SH-SY5Y (cell line): ENCODE results near the gene NDST4.

Experiments used
- GATA2 ChIP-seq: IDR thresholded peaks from 2 replicates; pipeline ENCODE4 v1.6.1; 2011; ENCODE audit warnings: mild to moderate bottlenecking, low read depth, low read length
- GATA3 ChIP-seq: IDR thresholded peaks from 2 replicates; pipeline ENCODE4 v1.6.1; 2011; ENCODE audit warnings: low read depth, mild to moderate bottlenecking, low read length, moderate library complexity

- TF ChIP-seq GATA2 (no peak), GATA3 (no peak)
These were observed 115.7 kb downstream of the NDST4 start for GRCh38 chr4:114997576-114998247.
